OCI-LY7 (cell line): Measurements from ENCODE around the gene MSRB1. TPM values are rescaled to one million over a fixed set of nuclear protein-coding genes. Genes with fewer than 3 reads are reported as not detected.

Source experiments
- Bru-seq: library from RNA; stranded (reverse); fragments of 400-500 nt; gene quantifications from one replicate; lab custom pipeline; 2021; lab: Mats Ljungman, UMichigan
- BruChase-seq, 2 experiments: library from RNA; stranded (reverse); fragments of 400-500 nt; gene quantifications; one replicate each; lab custom pipeline; 2021; lab: Mats Ljungman, UMichigan
- BruUV-seq: library from RNA; stranded (reverse); fragments of 400-500 nt; replicated peaks from 2 replicates; lab custom pipeline; 2021; lab: Mats Ljungman, UMichigan
- CTCF ChIA-PET: fragments of 300-600 bp; sonication (Branson Sonifier 250); formaldehyde crosslinking; loops from one replicate; lab custom pipeline; 2022; ENCODE audit warnings: antibody characterized with exemption; ENCODE audit not compliant: unreplicated experiment; lab: Charles Lee
- POLR2A ChIA-PET: fragments of 300-600 bp; sonication (Branson Sonifier 250); formaldehyde crosslinking; loops from one replicate; lab custom pipeline; 2022; ENCODE audit warnings: antibody characterized with exemption; lab: Charles Lee
- DNase-seq: peaks from one replicate; pipeline ENCODE4 v3.0.0-alpha.2; 2015; ENCODE audit warnings: low spot score
- H2AFZ ChIP-seq: fragments of 200-600 bp; sonication (generic), shearing (Covaris generic); 2 replicates; pipeline ENCODE4 v1.6.1; 2014; ENCODE audit warnings: mild to moderate bottlenecking, antibody characterized with exemption, low read length, moderate library complexity
- H3K27ac ChIP-seq: fragments of 200-600 bp; sonication (generic); 2 replicates; pipeline ENCODE4 v1.5.1; 2014; ENCODE audit warnings: mixed run types, low read depth, mild to moderate bottlenecking, moderate library complexity, low read length, inconsistent platforms; ENCODE audit not compliant: poor library complexity, severe bottlenecking
- H3K36me3 ChIP-seq: fragments of 200-600 bp; sonication (generic); 2 replicates; pipeline ENCODE4 v1.6.1; 2014; ENCODE audit warnings: mild to moderate bottlenecking, antibody characterized with exemption, low read length, moderate library complexity, mixed read lengths; ENCODE audit not compliant: insufficient read depth
- H3K4me1 ChIP-seq: fragments of 200-600 bp; sonication (generic); 2 replicates; pipeline ENCODE4 v1.5.1; 2014; ENCODE audit warnings: mild to moderate bottlenecking, low read length; ENCODE audit not compliant: insufficient read depth, poor library complexity, severe bottlenecking
- H3K4me2 ChIP-seq: fragments of 200-600 bp; sonication (generic); 2 replicates; pipeline ENCODE4 v1.6.1; 2014; ENCODE audit warnings: mild to moderate bottlenecking, low read length
- H3K4me3 ChIP-seq: fragments of 200-600 bp; sonication (generic); 2 replicates; pipeline ENCODE4 v1.5.1; 2014; ENCODE audit warnings: mild to moderate bottlenecking, low read depth, low read length; ENCODE audit not compliant: poor library complexity, severe bottlenecking
- H3K79me2 ChIP-seq: fragments of 200-600 bp; sonication (generic); 2 replicates; pipeline ENCODE4 v1.6.1; 2016; ENCODE audit warnings: low read depth, mild to moderate bottlenecking, low read length, moderate library complexity, mixed read lengths; ENCODE audit not compliant: insufficient read depth
- H3K9me2 ChIP-seq: fragments of 200-600 bp; sonication (generic); 2 replicates; pipeline ENCODE4 v1.6.1; 2016; ENCODE audit warnings: mild to moderate bottlenecking, low read length, mixed read lengths; ENCODE audit not compliant: insufficient read depth
- H3K9me3 ChIP-seq: fragments of 200-600 bp; sonication (generic); 2 replicates; pipeline ENCODE4 v1.6.1; 2014; ENCODE audit warnings: mild to moderate bottlenecking, mixed run types, low read length, mixed read lengths
- H4K20me1 ChIP-seq: fragments of 200-600 bp; sonication (generic); 2 replicates; pipeline ENCODE4 v1.6.1; 2014; ENCODE audit warnings: mild to moderate bottlenecking, antibody characterized with exemption, low read length, moderate library complexity, mixed read lengths; ENCODE audit not compliant: insufficient read depth
- EZH2phosphoT487 ChIP-seq: fragments of 200-600 bp; sonication (generic); IDR thresholded peaks from 2 replicates; pipeline ENCODE4 v1.6.1; 2018; ENCODE audit warnings: low read depth, borderline replicate concordance, mild to moderate bottlenecking, mixed run types, antibody characterized with exemption, low read length, moderate library complexity, mixed read lengths
- intact Hi-C: fragments of 100-400 bp; cut with micrococcal nuclease; formaldehyde crosslinking; loops from one replicate; pipeline ENCODE4 v1.10.0; 2022; ENCODE audit not compliant: unreplicated experiment
- long read RNA-seq: library from polyadenylated mRNA; stranded (forward); transcript quantifications from one replicate; pipeline ENCODE4 v2.0.0, GENCODE V29; 2022
- total RNA-seq, 2 experiments: library from RNA; depleted of rRNA in 1 of 2; stranded (reverse); fragments of >200 nt in 1 of 2; shearing (Covaris generic) in 1 of 2; gene quantifications; 2 replicates each; pipeline ENCODE4 v1.2.3, GENCODE V29; 2014 to 2022
- TF ChIP-seq, protein P1 (sequence below): fragments of 200-600 bp; sonication (generic); conservative IDR thresholded peaks from 2 replicates; pipeline ENCODE4 v1.5.1; 2014; ENCODE audit warnings: mild to moderate bottlenecking, antibody characterized with exemption, low read length, moderate library complexity, mixed read lengths

The MSRB1 gene, protein sequence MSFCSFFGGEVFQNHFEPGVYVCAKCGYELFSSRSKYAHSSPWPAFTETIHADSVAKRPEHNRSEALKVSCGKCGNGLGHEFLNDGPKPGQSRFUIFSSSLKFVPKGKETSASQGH
- total RNA-seq (2014; rRNA removed; shearing (Covaris generic)): 5.2 and 9.0 TPM in 2 replicates
- total RNA-seq (2022): 17.6 and 18.0 TPM in 2 replicates
- Bru-seq, nascent RNA: percentile 41 among the genes with signal in this experiment
- BruChase-seq, experiment 1, labeled RNA remaining after a 6-hour chase: percentile 42 among the genes with signal in this experiment
- percentile 48 among the genes with signal in this experiment for BruChase-seq, experiment 2, labeled RNA remaining after a 2-hour chase
- long read RNA-seq, transcript MSRB1-201 (4 exons, 1,423 nt): major isoform, 50 of 55 reads
- long read RNA-seq, partial matches to known transcripts: 2 of 55 reads
- long read RNA-seq, other reads (novel, unspliced or antisense): 2 of 55 reads

DNA sequence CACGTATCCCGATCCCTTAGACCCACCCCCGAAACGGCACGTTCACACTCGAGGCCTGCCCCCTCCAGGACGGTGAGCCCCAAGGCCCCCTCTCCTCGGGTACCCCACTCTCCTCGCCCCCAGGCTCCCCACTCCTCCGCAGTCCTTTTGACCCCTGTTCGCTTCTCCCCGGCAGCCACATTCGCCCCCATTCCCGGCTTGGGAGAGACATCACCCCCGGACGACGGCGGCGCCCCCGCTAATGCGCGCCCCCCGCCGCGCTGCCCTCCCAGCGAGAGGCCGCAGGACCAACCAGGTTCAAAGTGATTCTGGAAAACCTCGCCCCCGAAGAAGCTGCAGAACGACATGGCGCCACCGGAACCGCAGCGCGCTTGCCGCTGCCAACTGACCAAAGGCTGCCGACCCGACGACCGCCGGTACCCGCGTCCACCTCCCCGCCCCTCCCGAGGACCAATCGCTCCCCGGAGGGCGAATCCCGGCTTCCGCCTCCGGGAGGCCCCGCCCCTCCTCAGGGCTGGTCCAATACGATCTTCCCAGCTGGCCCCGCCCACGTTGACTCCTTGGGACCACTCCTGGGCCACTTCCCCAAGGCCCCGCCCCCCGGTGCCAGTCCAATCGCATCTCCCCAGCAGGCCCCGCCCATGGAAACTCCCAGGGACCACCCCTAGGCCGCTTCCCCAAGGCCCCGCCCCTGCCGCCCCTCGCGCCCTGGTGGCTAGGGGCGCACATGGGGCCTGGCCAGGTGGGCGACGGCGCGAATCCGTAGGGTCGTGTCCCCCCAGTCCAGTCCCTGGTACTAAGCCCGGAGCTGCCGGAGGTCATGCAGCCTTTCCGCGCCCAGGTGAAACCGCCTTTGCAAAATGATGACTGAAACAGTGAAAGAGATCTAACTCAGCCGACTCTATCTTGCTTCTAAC is at the start of gene MSRB1:
TSS of gene MSRB1 (minus strand) at position 390 of the 917 bp plus-strand sequence. CDS start at position 347, 43 bp downstream.
- Histone ChIP-seq H3K4me1 (peaks cover 18% of the 10 kb centered on the region), H3K79me2 (no peaks in the 10 kb centered on the region), H3K9me2 (no peaks in the 10 kb centered on the region), H3K36me3 (no peaks in the 10 kb centered on the region), H2AFZ (peak within 1 kb of the TSS; percentile 83), H3K27ac (no peak within 1 kb of the TSS), H3K4me2 (peak within 1 kb of the TSS; percentile 95), H3K9me3 (no peaks in the 10 kb centered on the region), H3K4me3 (peak within 1 kb of the TSS; percentile 84), H4K20me1 (no peaks in the 10 kb centered on the region)
- no TSS peak for BruUV-seq
- ChIA-PET POLR2A (interaction anchor here (0.8 to 2.2 kb wide), 2 partner anchors 22 to 161 kb away, joined by 4 read pairs; partner anchors contain the start of genes NUBP2, RPS2 and SPSB3), CTCF (no interaction called here)
- intact Hi-C loops: loop anchor here (2.0 to 5.0 kb wide), 2 partner anchors 66 to 161 kb away; partner anchors contain the start of genes NUBP2, SPSB3 and ZNF598
- peak; percentile 100 for DNase-seq
- TF ChIP-seq EZH2phosphoT487: no peak
- TF ChIP-seq, protein P1, sequence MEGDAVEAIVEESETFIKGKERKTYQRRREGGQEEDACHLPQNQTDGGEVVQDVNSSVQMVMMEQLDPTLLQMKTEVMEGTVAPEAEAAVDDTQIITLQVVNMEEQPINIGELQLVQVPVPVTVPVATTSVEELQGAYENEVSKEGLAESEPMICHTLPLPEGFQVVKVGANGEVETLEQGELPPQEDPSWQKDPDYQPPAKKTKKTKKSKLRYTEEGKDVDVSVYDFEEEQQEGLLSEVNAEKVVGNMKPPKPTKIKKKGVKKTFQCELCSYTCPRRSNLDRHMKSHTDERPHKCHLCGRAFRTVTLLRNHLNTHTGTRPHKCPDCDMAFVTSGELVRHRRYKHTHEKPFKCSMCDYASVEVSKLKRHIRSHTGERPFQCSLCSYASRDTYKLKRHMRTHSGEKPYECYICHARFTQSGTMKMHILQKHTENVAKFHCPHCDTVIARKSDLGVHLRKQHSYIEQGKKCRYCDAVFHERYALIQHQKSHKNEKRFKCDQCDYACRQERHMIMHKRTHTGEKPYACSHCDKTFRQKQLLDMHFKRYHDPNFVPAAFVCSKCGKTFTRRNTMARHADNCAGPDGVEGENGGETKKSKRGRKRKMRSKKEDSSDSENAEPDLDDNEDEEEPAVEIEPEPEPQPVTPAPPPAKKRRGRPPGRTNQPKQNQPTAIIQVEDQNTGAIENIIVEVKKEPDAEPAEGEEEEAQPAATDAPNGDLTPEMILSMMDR: peak; percentile 29; the same call in 1 of the 2 replicates

DNA sequence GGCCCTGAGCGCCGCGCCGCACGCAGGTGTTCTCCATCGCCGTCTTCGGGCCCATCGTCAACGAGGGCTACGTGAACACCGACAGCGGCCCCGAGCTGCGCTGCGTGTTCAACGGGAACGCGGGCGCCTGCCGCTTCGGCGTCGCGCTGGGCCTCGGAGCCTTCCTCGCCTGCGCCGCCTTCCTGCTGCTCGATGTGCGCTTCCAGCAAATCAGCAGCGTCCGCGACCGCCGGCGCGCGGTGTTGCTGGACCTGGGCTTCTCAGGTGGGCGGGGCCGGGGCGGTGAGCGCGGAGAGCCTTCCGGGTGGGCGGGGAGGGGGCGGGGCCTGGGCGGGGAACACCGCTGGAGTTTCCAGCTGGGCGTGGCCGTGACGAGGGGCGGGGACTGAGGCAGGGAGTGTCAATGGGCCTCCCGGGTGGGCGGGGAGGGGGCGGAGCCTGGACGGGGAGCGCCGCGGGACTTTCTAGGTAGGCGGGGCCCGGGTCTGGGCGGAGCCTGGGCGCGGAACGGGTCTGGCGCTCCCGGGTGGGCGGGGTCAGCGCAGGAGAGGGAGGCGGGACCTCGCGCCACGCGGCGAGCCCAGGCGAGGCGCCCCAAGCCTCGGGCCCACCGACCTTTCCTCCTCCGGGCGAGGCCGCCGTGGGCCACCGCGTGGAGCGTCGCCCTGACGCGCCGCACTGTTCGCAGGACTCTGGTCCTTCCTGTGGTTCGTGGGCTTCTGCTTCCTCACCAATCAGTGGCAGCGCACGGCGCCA is 49.1 kb upstream of the MSRB1 start:
- H3K36me3 ChIP-seq: peaks cover 18% of the 10 kb centered on the region
- intact Hi-C loops: loop anchor here (2.0 kb wide), 1 partner anchor 27 kb away; the partner anchor contains the start of gene RPS2
- DNase-seq: peak; percentile 95
- H3K9me2 ChIP-seq: no peaks in the 10 kb centered on the region
- H3K9me3 ChIP-seq: no peaks in the 10 kb centered on the region
- H3K27ac ChIP-seq: peak overlapping the region; percentile 50
- peak overlapping the region; percentile 80 for H3K4me2 ChIP-seq
- H3K4me3 ChIP-seq: peak overlapping the region; percentile 68
- ChIA-PET POLR2A (interaction anchor here (0.9 to 1.0 kb wide), 2 partner anchors 20 to 55 kb away, joined by 3 to 4 read pairs; partner anchors contain the start of genes NTHL1, TBL3 and TSC2), CTCF (interaction anchor here (0.6 kb wide), 1 partner anchor 145 kb away, joined by 3 read pairs; no protein-coding TSS in a partner anchor)
- H3K79me2 ChIP-seq: no peaks in the 10 kb centered on the region
- BruUV-seq: no TSS peak
- H2AFZ ChIP-seq: peak overlapping the region; percentile 35; the same call in 1 of the 2 replicates
- no peaks in the 10 kb centered on the region for H4K20me1 ChIP-seq
- TF ChIP-seq, protein P1: no peak
- TF ChIP-seq EZH2phosphoT487: no peak
- peaks cover 36% of the 10 kb centered on the region for H3K4me1 ChIP-seq
